A204.1 (cell line): ENCODE results near the gene TMEM91.
"Not testable (repeated sequence)": the region's sequence is repeated elsewhere in the genome, so short reads cannot be mapped to it uniquely, and the experiment has no call there.

Experiments
- FAIRE-seq: peaks from 2 replicates; lab custom pipeline; 2012; peaks lifted over from hg19 to GRCh38; lab: Jason Lieb, UNC

The TMEM91 gene

GRCh38 chr19:41353466-41354342 is 22.6 kb upstream of the TMEM91 start, which contains the start of gene TGFB1:
TSS of gene TGFB1 (minus strand) at chr19:41353922. CDS start at chr19:41353044, 878 bp downstream.
- no peak for FAIRE-seq

- FAIRE-seq = no peak
These were observed 21.9 kb upstream of the TMEM91 start for GRCh38 chr19:41354343-41354953.

GRCh38 chr19:41355035-41355434 is 21.3 kb upstream of the TMEM91 start:
- no peak for FAIRE-seq

GRCh38 chr19:41355802-41356201 is 20.5 kb upstream of the TMEM91 start:
- FAIRE-seq = no peak

GRCh38 chr19:41356984-41357739 is 19.2 kb upstream of the TMEM91 start:
- FAIRE-seq = no peak

GRCh38 chr19:41357746-41358145 is 18.6 kb upstream of the TMEM91 start:
- no peak for FAIRE-seq

GRCh38 chr19:41359741-41360140 is 16.6 kb upstream of the TMEM91 start:
- FAIRE-seq = no peak

- no peak for FAIRE-seq
These were observed 14.0 kb upstream of the TMEM91 start for GRCh38 chr19:41362143-41362847.

GRCh38 chr19:41363371-41363752 is 13.0 kb upstream of the TMEM91 start:
- no peak for FAIRE-seq

GRCh38 chr19:41363753-41364523 is 12.4 kb upstream of the TMEM91 start, which contains the start of gene B9D2:
TSS of gene B9D2 (minus strand) at chr19:41364149. CDS start at chr19:41363519, 630 bp downstream.
- peak; percentile 93 for FAIRE-seq

GRCh38 chr19:41364524-41365391 is 11.6 kb upstream of the TMEM91 start:
- FAIRE-seq = no peak

GRCh38 chr19:41366089-41366488 is 10.2 kb upstream of the TMEM91 start:
- no peak for FAIRE-seq

- no peak for FAIRE-seq
These were observed 8.5 kb upstream of the TMEM91 start for GRCh38 chr19:41367848-41368301.

GRCh38 chr19:41369769-41370168 is 6.6 kb upstream of the TMEM91 start:
- no peak for FAIRE-seq

- FAIRE-seq = not testable (repeated sequence)
These were observed 5.2 kb upstream of the TMEM91 start for GRCh38 chr19:41371119-41371518.

GRCh38 chr19:41371541-41371940 is 4.8 kb upstream of the TMEM91 start:
- FAIRE-seq = no peak

- FAIRE-seq = no peak
These were observed 3.8 kb upstream of the TMEM91 start for GRCh38 chr19:41372501-41372900.

GRCh38 chr19:41373993-41374392 is 2.3 kb upstream of the TMEM91 start:
- FAIRE-seq = no peak

- no peak for FAIRE-seq
These were observed 649 bp downstream of the TMEM91 start for GRCh38 chr19:41376998-41377365.

- FAIRE-seq = no peak
These were observed 1.8 kb downstream of the TMEM91 start for GRCh38 chr19:41377977-41378709.
